ENCODE results near the gene APOE.
"Not testable (repeated sequence)": the region's sequence is repeated elsewhere in the genome, so short reads cannot be mapped to it uniquely, and the experiment has no call there.

Gene APOE

DNA sequence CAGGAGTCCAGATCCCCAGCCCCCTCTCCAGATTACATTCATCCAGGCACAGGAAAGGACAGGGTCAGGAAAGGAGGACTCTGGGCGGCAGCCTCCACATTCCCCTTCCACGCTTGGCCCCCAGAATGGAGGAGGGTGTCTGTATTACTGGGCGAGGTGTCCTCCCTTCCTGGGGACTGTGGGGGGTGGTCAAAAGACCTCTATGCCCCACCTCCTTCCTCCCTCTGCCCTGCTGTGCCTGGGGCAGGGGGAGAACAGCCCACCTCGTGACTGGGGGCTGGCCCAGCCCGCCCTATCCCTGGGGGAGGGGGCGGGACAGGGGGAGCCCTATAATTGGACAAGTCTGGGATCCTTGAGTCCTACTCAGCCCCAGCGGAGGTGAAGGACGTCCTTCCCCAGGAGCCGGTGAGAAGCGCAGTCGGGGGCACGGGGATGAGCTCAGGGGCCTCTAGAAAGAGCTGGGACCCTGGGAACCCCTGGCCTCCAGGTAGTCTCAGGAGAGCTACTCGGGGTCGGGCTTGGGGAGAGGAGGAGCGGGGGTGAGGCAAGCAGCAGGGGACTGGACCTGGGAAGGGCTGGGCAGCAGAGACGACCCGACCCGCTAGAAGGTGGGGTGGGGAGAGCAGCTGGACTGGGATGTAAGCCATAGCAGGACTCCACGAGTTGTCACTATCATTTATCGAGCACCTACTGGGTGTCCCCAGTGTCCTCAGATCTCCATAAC is at the start of gene APOE:
Gene APOE, plus strand, starts transcription at position 360 of the 724 bp plus-strand sequence. CDS start 829 bp downstream, outside the sequence.
- no peak for DNase-seq (ENCODE audit: low read depth)

DNA sequence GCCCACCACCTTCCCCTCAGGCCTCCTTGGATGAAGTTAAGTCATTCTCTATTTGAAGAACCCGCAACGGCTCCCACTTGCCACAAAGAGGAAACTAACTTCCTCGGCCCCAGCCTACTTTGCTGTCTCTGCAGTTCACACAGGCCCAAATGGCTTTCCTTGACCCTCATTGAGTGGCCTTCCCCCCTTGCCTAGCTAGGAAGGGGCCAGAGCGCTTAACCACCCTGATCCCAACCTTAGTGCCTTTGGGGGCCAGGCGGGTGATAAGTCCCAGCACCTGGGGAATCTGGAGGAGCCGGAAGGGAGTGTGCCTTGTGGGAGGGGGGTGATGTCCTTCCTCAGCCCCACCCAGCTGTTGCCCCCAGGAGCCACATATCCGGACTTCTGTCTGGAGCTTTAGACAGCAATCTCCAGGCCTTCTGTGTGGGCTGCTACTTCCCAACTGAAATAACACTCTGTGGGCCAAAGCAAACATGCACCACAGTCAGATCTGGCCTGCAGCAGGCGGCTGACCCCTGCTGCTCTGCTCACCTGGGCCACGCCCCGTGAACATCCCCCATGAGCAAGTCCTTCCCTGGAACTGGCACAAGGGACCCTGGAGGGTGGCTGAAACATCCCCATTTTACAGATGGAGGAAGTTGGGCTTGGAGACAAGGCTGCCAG is 49.0 kb upstream of the APOE start:
- DNase-seq (ENCODE audit: low read depth) = no peak

DNA sequence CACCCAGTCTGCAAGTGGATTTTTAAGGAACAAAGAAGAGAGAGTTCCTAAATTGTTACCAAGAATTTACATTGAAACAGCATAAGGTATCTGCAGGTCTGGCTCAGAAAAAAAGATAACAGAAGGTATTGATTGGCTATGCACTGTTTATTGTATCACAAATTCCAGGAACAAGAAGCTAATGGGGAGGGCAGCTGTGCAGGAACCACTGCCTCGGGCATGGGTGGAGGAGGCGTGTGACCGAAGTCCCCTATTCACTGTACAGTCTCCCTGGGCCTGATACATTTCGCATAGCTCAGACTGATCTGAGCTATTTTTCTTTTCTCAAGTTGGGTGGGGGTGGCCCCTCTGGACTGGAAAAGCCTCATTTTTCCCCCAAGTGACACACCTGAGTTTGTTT is 47.8 kb upstream of the APOE start:
- DNase-seq (ENCODE audit: low read depth) = no peak

DNA sequence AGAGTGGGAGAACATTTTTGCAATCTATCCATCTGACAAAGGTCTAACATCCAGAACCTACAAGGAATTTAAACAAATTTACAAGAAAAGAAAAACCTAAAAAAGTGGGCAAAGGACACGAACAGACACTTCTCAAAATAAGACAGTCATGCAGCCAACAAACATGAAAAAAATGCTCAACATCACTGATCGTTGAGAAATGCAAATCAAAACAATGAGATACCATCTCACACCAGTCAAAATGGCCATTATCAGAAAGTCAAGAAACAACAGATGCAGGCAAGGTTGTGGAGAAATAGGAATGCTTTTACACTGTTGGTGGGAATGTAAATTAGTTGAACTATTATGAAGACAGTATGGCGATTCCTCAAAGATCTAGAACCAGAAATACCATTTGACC is 44.0 kb upstream of the APOE start:
- not testable (repeated sequence) for DNase-seq (ENCODE audit: low read depth)

DNA sequence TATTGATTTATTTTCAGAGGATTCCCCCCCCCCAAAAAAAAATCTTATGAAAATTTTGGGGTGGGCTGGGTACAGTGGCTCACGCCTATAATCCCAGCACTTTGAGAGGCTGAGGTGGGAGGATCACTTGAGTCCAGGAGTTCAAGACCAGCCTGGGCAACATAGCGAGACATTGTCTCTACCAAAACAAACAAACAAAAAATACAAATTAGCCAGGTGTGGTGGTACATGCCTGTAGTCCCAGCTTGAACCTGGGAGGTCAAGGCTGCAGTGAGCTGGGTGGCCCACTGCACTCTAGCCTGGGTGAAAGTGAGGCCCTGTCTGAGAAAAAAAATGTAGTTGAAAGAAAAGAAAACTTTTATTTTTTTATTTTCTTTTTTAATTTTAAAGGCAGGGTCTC is 41.6 kb upstream of the APOE start:
- DNase-seq (ENCODE audit: low read depth) = no peak

DNA sequence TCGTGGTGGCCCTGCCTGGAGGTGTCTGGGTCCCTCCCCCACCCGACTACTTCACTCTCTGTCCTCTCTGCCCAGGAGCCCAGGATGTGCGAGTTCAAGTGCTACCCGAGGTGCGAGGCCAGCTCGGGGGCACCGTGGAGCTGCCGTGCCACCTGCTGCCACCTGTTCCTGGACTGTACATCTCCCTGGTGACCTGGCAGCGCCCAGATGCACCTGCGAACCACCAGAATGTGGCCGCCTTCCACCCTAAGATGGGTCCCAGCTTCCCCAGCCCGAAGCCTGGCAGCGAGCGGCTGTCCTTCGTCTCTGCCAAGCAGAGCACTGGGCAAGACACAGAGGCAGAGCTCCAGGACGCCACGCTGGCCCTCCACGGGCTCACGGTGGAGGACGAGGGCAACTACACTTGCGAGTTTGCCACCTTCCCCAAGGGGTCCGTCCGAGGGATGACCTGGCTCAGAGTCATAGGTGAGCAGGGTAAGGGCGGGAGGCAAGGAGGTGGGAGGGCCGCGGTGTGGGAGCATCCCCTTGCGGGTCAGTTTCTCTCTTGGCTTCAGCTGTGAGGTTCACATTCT is 40.3 kb upstream of the APOE start:
- no peak for DNase-seq (ENCODE audit: low read depth)

DNA sequence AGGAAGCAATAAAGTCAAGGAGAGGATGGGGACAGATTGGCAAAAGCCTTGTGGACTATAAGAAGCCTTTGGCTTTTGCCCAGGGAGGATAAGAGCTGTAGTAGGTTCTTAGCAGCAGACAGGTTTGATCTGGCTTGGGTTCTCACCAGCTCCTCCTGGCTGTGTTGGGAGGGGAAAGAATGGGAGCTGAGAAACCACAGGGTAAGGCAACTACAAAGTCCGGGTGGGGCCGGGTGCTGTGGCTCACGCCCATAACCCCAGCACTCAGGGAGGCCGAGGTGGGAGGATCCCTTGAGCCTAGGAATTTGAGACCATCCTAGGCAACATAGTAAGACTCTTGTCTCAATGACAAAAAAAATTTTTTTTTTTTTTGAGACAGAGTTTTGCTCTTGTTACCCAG is 38.9 kb upstream of the APOE start:
- no peak for DNase-seq (ENCODE audit: low read depth)

DNA sequence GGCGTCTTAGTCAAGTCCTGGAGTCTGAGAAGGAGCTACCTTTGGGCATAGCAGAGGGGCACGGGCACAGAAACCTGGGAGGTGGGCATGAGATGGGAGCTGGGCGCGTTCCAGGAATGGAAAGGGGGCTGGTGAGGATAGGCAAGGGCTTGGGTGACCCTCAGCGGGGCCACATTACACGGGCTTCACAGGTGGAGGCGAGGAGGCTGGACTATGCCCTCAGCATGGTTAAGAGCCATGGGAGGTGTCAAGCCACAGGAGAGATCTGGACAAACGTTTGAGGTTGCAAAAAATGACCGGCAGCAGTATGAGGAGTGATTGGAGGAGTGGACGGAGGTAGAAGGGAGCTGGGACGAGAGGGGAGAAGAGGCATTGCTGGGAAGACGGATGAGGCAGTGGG is 38.0 kb upstream of the APOE start:
- no peak for DNase-seq (ENCODE audit: low read depth)

DNA sequence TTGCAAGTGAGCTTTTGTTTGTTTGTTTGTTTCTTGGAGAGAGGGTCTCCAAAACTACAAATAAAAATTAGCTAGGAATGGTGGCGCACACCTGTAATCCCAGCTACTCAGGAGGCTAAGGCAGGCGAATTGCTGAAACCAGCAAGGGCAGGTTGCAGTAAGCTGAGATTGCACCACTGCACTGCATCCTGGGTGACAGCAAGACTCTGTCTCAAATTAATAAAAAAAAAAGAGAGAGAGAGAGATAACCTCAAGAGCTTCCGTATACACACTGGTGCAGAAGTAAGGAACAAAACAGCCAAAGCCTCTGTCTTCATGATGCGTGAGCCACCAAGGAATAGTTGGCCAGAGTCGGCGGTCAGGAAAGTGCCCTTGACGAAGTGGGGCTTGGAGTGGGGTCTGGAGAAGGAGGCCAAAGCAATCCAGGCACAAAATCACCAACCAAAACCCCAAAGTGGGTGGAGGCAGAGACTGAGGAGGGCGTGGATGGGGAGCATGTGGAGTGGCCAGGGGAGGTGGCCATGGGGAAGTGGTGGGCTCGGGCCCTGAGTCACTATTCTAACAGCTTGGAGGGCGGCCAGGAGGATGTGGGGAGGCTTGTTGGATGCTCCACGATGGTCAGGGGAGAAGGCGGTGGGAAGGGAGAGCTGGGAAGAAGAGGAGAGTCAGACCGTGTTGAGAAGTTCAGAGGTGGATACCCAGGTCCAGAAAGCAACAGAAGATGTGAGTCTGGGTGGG is 35.7 kb upstream of the APOE start:
- DNase-seq (ENCODE audit: low read depth) = no peak

DNA sequence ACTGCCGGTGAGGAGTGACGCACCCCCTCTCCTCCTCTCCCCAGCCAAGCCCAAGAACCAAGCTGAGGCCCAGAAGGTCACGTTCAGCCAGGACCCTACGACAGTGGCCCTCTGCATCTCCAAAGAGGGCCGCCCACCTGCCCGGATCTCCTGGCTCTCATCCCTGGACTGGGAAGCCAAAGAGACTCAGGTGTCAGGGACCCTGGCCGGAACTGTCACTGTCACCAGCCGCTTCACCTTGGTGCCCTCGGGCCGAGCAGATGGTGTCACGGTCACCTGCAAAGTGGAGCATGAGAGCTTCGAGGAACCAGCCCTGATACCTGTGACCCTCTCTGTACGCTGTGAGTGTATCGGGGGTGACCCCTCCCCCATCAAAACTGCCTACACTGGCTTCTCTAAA is 33.8 kb upstream of the APOE start:
- no peak for DNase-seq (ENCODE audit: low read depth)

DNA sequence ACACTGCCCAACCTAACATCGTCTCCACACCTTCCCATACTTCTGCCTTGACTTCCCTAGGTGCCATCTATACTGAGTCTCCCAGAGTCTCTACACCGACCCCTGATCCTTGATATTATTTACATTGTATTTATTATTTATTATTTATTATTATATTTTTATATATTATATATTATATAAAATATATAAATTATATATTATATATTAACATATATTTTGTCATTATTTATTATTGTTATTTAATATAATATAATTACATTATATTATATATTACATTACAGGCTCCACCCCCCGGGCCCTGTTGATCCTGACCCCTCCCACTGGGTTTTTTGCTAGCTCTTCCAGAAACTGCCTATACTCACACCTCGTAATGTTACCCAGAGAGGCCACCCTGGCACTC is 32.9 kb upstream of the APOE start:
- no peak for DNase-seq (ENCODE audit: low read depth)

DNA sequence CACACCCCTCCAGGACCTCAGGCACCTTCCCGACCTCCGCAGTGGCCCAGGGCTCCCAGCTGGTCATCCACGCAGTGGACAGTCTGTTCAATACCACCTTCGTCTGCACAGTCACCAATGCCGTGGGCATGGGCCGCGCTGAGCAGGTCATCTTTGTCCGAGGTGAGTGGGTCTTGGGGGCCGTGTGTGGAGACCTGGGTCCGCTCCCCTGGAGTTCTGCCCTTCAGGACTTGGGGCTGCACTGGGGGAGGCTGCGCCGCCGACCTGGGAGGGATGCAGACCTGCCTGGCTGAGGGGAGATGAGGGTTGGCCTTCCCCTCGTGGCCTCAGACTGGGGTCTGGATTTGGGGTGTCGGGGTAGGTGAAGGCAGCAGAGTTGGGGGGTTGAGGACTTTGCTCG is 31.3 kb upstream of the APOE start:
- no peak for DNase-seq (ENCODE audit: low read depth)

DNA sequence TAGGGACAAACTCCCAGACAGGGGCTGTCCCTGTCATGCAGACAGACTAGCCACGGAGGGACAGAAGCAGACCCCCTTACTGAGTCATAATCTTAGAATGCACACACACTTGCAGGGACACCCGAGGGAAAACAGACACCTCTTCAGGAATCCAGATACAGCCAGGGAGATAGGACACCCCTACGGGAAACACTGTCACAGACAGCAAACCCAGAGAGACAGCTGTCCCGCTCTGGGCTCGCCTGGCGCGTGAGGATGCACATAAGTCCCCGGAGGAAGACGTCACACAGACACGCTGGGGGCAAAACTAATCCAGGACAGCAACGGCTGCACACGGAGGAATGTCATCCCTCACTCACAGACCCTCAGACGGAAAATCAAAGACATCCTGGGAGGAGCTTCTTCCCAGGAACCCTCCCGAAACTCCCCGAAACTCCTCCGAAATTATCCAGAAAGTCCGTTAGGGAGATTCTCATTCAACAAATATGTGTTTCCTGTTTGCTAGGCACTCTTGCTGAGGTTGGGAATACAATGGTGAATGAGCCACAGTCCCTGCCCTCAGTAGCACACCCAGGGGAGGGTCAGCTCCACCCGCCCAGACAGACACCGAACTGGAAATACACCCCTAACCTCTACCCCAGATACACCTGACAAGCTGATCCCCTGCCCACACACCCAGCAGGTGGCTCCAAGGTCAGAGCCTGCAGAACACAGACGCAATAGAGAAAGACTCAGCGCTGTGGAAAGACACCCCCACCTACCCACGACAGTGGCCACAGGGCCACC is 29.7 kb upstream of the APOE start:
- DNase-seq (ENCODE audit: low read depth) = no peak

DNA sequence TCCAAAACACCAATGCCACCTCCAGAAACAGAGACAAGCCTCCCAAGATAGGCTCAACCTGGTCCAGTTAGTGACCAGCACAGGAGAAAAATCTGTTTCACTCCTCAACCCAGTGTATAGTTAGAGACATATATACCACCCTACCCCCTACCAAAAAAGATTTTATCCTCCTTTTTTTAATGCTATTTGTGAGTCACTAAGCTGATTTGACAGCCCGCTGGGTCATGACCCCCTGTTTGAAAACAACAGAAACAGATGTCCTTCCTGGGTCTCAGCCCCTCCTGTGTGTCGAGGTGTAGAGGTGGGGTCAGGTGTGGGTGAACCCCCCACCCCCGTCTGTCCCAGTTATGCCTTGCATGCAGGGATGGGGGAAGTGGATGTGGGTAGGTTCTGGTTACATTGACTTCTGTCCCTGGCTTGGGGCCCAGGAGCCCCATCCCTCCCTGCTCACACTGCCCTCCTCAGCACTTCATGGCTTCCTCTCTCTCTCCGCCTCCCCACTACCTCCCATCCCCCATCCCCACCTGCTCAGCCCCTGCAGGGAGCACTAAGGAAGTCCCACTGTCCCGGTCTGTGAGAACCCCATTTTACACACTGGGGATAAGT is 28.6 kb upstream of the APOE start:
- no peak for DNase-seq (ENCODE audit: low read depth)

DNA sequence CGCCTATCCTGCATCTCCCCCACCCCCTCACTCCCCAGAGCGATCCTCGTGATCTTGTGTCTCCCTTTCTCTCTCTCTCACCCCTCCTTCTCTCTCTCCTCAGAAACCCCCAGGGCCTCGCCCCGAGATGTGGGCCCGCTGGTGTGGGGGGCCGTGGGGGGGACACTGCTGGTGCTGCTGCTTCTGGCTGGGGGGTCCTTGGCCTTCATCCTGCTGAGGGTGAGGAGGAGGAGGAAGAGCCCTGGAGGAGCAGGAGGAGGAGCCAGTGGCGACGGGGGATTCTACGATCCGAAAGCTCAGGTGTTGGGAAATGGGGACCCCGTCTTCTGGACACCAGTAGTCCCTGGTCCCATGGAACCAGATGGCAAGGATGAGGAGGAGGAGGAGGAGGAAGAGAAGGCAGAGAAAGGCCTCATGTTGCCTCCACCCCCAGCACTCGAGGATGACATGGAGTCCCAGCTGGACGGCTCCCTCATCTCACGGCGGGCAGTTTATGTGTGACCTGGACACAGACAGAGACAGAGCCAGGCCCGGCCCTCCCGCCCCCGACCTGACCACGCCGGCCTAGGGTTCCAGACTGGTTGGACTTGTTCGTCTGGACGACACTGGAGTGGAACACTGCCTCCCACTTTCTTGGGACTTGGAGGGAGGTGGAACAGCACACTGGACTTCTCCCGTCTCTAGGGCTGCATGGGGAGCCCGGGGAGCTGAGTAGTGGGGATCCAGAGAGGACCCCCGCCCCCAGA is 27.3 kb upstream of the APOE start:
- DNase-seq (ENCODE audit: low read depth) = no peak

DNA sequence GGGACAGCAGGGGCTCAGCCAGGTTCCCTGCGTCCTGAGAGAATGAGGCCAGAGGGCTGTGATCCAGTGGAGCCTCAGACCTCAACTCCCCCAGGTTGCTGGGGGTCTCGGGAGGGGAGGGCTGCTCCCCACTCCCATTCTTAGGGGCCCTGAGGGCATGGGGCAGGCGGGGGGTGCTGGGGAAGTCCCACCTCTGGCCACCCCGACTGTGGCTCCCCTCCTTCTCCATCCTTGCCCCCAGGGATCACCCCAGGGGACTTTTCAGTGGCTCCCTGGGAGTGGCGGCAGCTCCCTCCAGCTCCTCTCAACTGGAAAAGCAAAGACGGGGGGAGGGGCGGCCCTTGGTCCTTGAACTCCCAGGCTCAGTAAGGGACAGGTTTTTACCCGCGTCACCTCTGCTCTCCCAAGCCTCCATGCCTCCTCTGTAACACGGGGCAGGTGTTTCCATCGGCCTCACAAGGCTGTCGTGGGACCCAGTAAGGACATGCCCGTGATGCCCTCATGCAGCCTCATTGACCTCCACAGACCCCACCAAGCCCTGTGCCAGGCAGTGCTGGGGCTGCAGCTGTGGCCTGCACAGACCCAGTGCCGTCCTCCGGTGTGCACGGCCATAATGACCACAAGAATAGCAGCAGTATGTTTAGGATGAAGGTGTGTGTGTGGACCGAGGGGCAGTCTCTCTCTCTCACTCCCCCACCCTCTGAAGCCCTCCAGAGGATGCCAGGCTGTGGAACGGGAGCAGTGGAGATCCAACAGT is 26.1 kb upstream of the APOE start:
- no peak for DNase-seq (ENCODE audit: low read depth)

DNA sequence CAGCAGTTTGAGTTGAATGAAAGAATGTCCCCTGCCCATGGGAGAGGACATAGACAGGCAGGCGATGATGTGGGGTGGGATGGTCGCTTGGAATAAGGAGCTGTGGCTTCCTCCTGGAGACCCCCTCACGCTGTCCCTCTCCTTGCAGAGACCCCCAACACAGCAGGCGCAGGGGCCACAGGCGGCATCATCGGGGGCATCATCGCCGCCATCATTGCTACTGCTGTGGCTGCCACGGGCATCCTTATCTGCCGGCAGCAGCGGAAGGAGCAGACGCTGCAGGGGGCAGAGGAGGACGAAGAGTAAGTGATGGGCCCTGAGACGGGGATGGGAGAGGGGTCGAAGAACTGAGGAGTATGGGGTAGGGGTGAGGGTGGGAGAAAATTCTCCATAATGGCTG is 23.5 kb upstream of the APOE start:
- DNase-seq (ENCODE audit: low read depth) = no peak

DNA sequence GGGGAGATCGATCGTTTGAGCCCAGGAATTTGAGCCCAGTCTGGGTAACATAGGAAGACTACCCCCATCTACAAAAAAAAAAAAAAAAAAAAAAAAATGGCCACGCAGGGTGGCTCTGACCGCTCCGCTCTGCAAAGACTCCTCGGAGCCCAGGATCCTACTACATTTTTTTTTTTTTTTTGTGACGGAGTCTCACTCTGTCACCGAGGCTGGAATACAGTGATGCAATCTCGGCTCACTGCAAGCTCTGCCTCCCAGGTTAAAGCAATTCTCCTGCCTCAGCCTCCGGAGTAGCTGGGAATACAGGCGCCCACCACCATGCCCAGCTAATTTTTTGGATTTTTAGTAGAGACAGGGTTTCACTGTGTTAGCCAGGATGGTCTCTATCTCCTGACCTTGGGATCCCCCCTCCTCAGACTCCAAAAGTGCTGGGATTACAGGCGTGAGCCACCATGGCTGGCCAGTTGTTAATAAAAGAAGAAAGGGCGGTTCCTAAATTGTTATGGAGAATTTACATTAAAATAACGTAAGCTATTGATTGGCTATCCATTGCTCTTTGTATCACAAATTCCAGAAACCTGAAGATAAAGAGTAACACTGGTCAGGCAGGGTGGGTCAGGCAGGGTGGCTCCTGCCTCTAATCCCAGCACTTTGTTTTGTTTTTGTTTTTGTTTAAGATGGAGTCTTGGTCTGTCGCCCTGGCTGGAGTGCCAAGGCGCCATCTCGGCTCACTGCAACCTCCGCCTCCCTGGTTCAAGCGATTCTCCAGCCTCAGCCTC is 22.8 kb upstream of the APOE start:
- not testable (repeated sequence) for DNase-seq (ENCODE audit: low read depth)

DNA sequence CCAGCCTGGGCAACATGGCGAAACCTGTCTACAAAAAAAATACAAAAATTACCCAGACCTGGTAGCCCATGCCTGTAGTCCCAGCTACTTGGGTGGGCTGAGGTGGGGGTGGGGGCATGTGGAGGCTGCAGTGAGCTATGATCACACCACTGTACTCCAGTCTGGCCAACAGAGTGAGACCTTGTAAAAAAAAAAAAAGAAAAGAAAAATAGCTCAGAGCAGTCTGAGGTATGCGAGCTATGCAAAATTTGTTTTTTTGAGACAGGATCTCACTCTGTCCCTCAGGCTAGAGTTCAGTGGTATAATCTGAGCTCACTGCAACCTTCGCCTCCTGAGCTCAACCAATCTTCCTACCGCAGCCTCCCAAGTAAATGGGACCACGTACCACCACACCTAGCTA is 21.7 kb upstream of the APOE start:
- DNase-seq (ENCODE audit: low read depth) = no peak

All from stimulated activated CD8-positive, alpha-beta memory T cell treated with anti-CD3 and anti-CD28 coated beads, Interleukin-7, amount 100 ng/mL, for 24 hours (primary cell).